ENCODE measurements around the gene WNT7B.

WNT7B gene

GRCh38 chr22:46001046-46001425 is 24.1 kb upstream of the WNT7B start:
- no peak overlapping the region for H3K9ac ChIP-seq (ENCODE audit: low read length)
- H3F3A ChIP-seq (ENCODE audit: insufficient read depth, low read length) = no peaks in the 10 kb centered on the region
- H4K20me1 ChIP-seq (ENCODE audit: insufficient read depth, low read length) = no peaks in the 10 kb centered on the region
- H3K4me2 ChIP-seq (ENCODE audit: low read depth, low read length) = no peak overlapping the region
- TF ChIP-seq CTCF (IDR thresholded peaks at IDR 0.05; ENCODE audit: low read length) (no peak), EZH2phosphoT487 (IDR thresholded peaks at IDR 0.05; ENCODE audit: low read length) (no peak), EZH2 (optimal IDR thresholded peaks at IDR 0.05; ENCODE audit: low read depth, low read length) (no peak)
- no peaks in the 10 kb centered on the region for H3K79me2 ChIP-seq (ENCODE audit: low read length)
- peaks cover 76% of the 10 kb centered on the region for H3K27me3 ChIP-seq (replicated peaks; ENCODE audit: insufficient read depth, low read length)
- H3K27ac ChIP-seq (ENCODE audit: low read length) = no peak overlapping the region
- no peak for DNase-seq
- H3K4me1 ChIP-seq (ENCODE audit: low read length) = 0 out of 2 replicates have a peak, but pooled peaks cover 1% of the 10 kb centered on the region
- no peak overlapping the region for H3K4me3 ChIP-seq (ENCODE audit: low read length)
- no peaks in the 10 kb centered on the region for H3K9me2 ChIP-seq (replicated peaks; ENCODE audit: insufficient read depth, low read length)
- no peaks in the 10 kb centered on the region for H3K9me3 ChIP-seq (replicated peaks; ENCODE audit: insufficient read depth, low read length)
- H2AFZ ChIP-seq (ENCODE audit: low read length) = no peak overlapping the region
- no peaks in the 10 kb centered on the region for H3K36me3 ChIP-seq (replicated peaks; ENCODE audit: insufficient read depth, low read length)

- Histone ChIP-seq H3K27ac (ENCODE audit: low read length) (no peak overlapping the region), H4K20me1 (ENCODE audit: insufficient read depth, low read length) (no peaks in the 10 kb centered on the region), H3K9me3 (replicated peaks; ENCODE audit: insufficient read depth, low read length) (no peaks in the 10 kb centered on the region), H3K9me2 (replicated peaks; ENCODE audit: insufficient read depth, low read length) (no peaks in the 10 kb centered on the region), H2AFZ (ENCODE audit: low read length) (no peak overlapping the region), H3K4me2 (ENCODE audit: low read depth, low read length) (no peak overlapping the region), H3K79me2 (ENCODE audit: low read length) (no peaks in the 10 kb centered on the region), H3K36me3 (replicated peaks; ENCODE audit: insufficient read depth, low read length) (no peaks in the 10 kb centered on the region), H3F3A (ENCODE audit: insufficient read depth, low read length) (no peaks in the 10 kb centered on the region), H3K9ac (ENCODE audit: low read length) (no peak overlapping the region), H3K4me3 (ENCODE audit: low read length) (no peak overlapping the region), H3K4me1 (ENCODE audit: low read length) (no peaks in the 10 kb centered on the region), H3K27me3 (replicated peaks; ENCODE audit: insufficient read depth, low read length) (peaks cover 78% of the 10 kb centered on the region)
- TF ChIP-seq CTCF (IDR thresholded peaks at IDR 0.05; ENCODE audit: low read length) (no peak), EZH2 (optimal IDR thresholded peaks at IDR 0.05; ENCODE audit: low read depth, low read length) (no peak), EZH2phosphoT487 (IDR thresholded peaks at IDR 0.05; ENCODE audit: low read length) (no peak)
- no peak for DNase-seq
These were observed 23.4 kb upstream of the WNT7B start for GRCh38 chr22:46000081-46001027.

GRCh38 chr22:45999379-45999971 is 22.5 kb upstream of the WNT7B start:
- Histone ChIP-seq H3K27me3 (replicated peaks; ENCODE audit: insufficient read depth, low read length) (peaks cover 75% of the 10 kb centered on the region), H3K9me3 (replicated peaks; ENCODE audit: insufficient read depth, low read length) (no peaks in the 10 kb centered on the region), H3K27ac (ENCODE audit: low read length) (no peak overlapping the region), H3F3A (ENCODE audit: insufficient read depth, low read length) (no peaks in the 10 kb centered on the region), H3K36me3 (replicated peaks; ENCODE audit: insufficient read depth, low read length) (no peaks in the 10 kb centered on the region), H3K9me2 (replicated peaks; ENCODE audit: insufficient read depth, low read length) (no peaks in the 10 kb centered on the region), H3K9ac (ENCODE audit: low read length) (no peak overlapping the region), H3K4me2 (ENCODE audit: low read depth, low read length) (no peak overlapping the region), H2AFZ (ENCODE audit: low read length) (no peak overlapping the region), H3K4me1 (ENCODE audit: low read length) (no peaks in the 10 kb centered on the region), H4K20me1 (ENCODE audit: insufficient read depth, low read length) (no peaks in the 10 kb centered on the region), H3K4me3 (ENCODE audit: low read length) (no peak overlapping the region), H3K79me2 (ENCODE audit: low read length) (no peaks in the 10 kb centered on the region)
- no peak for DNase-seq
- no peak for TF ChIP-seq EZH2phosphoT487 (IDR thresholded peaks at IDR 0.05; ENCODE audit: low read length)
- TF ChIP-seq EZH2 (optimal IDR thresholded peaks at IDR 0.05; ENCODE audit: low read depth, low read length) = no peak
- no peak for TF ChIP-seq CTCF (IDR thresholded peaks at IDR 0.05; ENCODE audit: low read length)

Measured in MM.1S (cell line).